ENCODE results near the gene COL4A6.

DNA sequence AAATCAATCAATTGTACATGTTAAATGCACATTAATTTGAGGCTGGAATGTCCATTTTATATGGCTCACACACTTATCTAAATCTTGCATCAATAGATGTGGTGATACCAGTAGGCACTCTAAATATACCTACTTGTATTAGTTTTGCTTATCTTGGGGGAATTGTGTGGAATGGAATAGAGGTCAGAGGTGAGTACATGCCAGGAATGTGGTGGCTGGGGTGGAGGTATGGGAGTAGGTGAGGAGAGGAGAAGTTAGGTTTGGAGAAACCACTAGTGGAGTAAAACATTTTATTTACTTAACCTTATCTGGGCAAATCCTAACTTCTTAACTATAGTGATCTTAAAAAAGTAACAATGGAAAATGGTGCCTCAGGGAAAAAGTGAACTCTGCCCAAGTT lies 183.6 kb downstream of the COL4A6 start:
- TF ChIP-seq EZH2phosphoT487 (IDR thresholded peaks at IDR 0.05) (no peak), EZH2 (IDR thresholded peaks at IDR 0.05) (no peak)
- TF ChIP-seq, protein P1, sequence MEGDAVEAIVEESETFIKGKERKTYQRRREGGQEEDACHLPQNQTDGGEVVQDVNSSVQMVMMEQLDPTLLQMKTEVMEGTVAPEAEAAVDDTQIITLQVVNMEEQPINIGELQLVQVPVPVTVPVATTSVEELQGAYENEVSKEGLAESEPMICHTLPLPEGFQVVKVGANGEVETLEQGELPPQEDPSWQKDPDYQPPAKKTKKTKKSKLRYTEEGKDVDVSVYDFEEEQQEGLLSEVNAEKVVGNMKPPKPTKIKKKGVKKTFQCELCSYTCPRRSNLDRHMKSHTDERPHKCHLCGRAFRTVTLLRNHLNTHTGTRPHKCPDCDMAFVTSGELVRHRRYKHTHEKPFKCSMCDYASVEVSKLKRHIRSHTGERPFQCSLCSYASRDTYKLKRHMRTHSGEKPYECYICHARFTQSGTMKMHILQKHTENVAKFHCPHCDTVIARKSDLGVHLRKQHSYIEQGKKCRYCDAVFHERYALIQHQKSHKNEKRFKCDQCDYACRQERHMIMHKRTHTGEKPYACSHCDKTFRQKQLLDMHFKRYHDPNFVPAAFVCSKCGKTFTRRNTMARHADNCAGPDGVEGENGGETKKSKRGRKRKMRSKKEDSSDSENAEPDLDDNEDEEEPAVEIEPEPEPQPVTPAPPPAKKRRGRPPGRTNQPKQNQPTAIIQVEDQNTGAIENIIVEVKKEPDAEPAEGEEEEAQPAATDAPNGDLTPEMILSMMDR (IDR thresholded peaks at IDR 0.05): no peak

Measured in neural progenitor cell (in vitro differentiated cells).